PC-9 (cell line): ENCODE data around the gene OR6Y1. TPM values are rescaled to one million over a fixed set of nuclear protein-coding genes. Genes with fewer than 3 reads are reported as not detected.

Experiments
- BruUV-seq: library from RNA; stranded (reverse); fragments of 400-500 nt; replicated peaks from 2 replicates; lab custom pipeline; 2021; lab: Mats Ljungman, UMichigan
- CTCF ChIA-PET: fragments of 300-600 bp; sonication (Branson Sonifier 250); formaldehyde crosslinking; loops from one replicate; lab custom pipeline; 2022; ENCODE audit warnings: antibody characterized with exemption; lab: Charles Lee
- POLR2A ChIA-PET: fragments of 300-600 bp; sonication (Branson Sonifier 250); formaldehyde crosslinking; loops from one replicate; lab custom pipeline; 2022; ENCODE audit warnings: antibody characterized with exemption; ENCODE audit not compliant: unreplicated experiment; lab: Charles Lee
- DNase-seq, 2 experiments: peaks; one replicate each; pipeline versions ENCODE4 v3.0.0 to v3.0.0-alpha.2; 2015 to 2022; ENCODE audit warnings: mixed read lengths in 1 of 2
- H2AFZ ChIP-seq: fragments of 200-600 bp; sonication (generic); 2 replicates; pipeline ENCODE4 v1.8.1; 2017; ENCODE audit warnings: antibody characterized with exemption
- H3F3A ChIP-seq: fragments of 200-600 bp; sonication (generic); 2 replicates; pipeline ENCODE4 v1.8.1; 2017; ENCODE audit warnings: antibody characterized with exemption, mild to moderate bottlenecking, low read depth; ENCODE audit not compliant: insufficient read depth
- H3K27ac ChIP-seq: fragments of 200-600 bp; sonication (generic); 2 replicates; pipeline ENCODE4 v1.6.1; 2016; ENCODE audit warnings: mixed run types
- H3K27me3 ChIP-seq: fragments of 200-600 bp; sonication (generic); 2 replicates; pipeline ENCODE4 v1.6.1; 2016; ENCODE audit warnings: low read depth, mixed run types; ENCODE audit not compliant: insufficient read depth
- H3K36me3 ChIP-seq: fragments of 200-600 bp; sonication (generic); 2 replicates; pipeline ENCODE4 v1.6.1; 2016; ENCODE audit warnings: low read depth, mixed run types
- H3K4me1 ChIP-seq: fragments of 200-600 bp; sonication (generic); replicated peaks from 2 replicates; pipeline ENCODE4 v1.6.1; 2016; ENCODE audit warnings: mixed run types; ENCODE audit not compliant: insufficient read depth
- H3K4me2 ChIP-seq: fragments of 200-600 bp; sonication (generic); 2 replicates; pipeline ENCODE4 v1.6.1; 2017; ENCODE audit warnings: mixed run types
- H3K4me3 ChIP-seq: fragments of 200-600 bp; sonication (generic); 2 replicates; pipeline ENCODE4 v1.6.1; 2016; ENCODE audit warnings: mixed run types
- H3K79me2 ChIP-seq: fragments of 200-600 bp; sonication (generic); 2 replicates; pipeline ENCODE4 v1.6.1; 2017; ENCODE audit warnings: low read depth, mixed run types
- H3K9me2 ChIP-seq: fragments of 200-600 bp; sonication (generic); 2 replicates; pipeline ENCODE4 v1.8.1; 2017; ENCODE audit warnings: mild to moderate bottlenecking; ENCODE audit not compliant: insufficient read depth
- H3K9me3 ChIP-seq: fragments of 200-600 bp; sonication (generic); 2 replicates; pipeline ENCODE4 v1.8.1; 2016; ENCODE audit warnings: low read depth; ENCODE audit not compliant: insufficient read depth
- H4K20me1 ChIP-seq: fragments of 200-600 bp; sonication (generic); 2 replicates; pipeline ENCODE4 v1.8.1; 2017; ENCODE audit not compliant: insufficient read depth
- EZH2 ChIP-seq: fragments of 200-600 bp; sonication (generic); IDR thresholded peaks from 2 replicates; pipeline ENCODE4 v1.8.0; 2017; ENCODE audit warnings: antibody characterized with exemption, low read depth
- intact Hi-C: fragments of 100-400 bp; cut with micrococcal nuclease; formaldehyde crosslinking; loops from one replicate; pipeline ENCODE4 v1.10.0; 2022; ENCODE audit not compliant: unreplicated experiment
- total RNA-seq: library from RNA; stranded (reverse); gene quantifications from 2 replicates; pipeline ENCODE4 v1.2.3, GENCODE V29; 2021
- TF ChIP-seq, protein P1 (sequence below): fragments of 200-600 bp; sonication (generic); conservative IDR thresholded peaks from 2 replicates; pipeline ENCODE4 v1.6.1; 2017; ENCODE audit warnings: mixed run types, antibody characterized with exemption, mild to moderate bottlenecking, moderate library complexity

Gene OR6Y1
- total RNA-seq, 1 experiment from 2014 or later: not detected

GRCh38 chr1:158572226-158572625 is 18.0 kb upstream of the OR6Y1 start:
- ChIA-PET CTCF (no interaction called here), POLR2A (no interaction called here)
- intact Hi-C loops: no loop called here
- no TSS peak for BruUV-seq
- Histone ChIP-seq H3K4me2 (no peak overlapping the region), H3K79me2 (no peaks in the 10 kb centered on the region), H3K27ac (no peak overlapping the region), H3F3A (no peaks in the 10 kb centered on the region), H3K4me1 (no peaks in the 10 kb centered on the region), H3K27me3 (0 out of 2 replicates have a peak, but pooled peaks cover 2% of the 10 kb centered on the region), H3K9me3 (no peaks in the 10 kb centered on the region), H3K36me3 (no peaks in the 10 kb centered on the region), H3K9me2 (no peaks in the 10 kb centered on the region), H2AFZ (no peak overlapping the region), H4K20me1 (no peaks in the 10 kb centered on the region), H3K4me3 (no peak overlapping the region)
- DNase-seq: no peak
- TF ChIP-seq EZH2: no peak
- TF ChIP-seq, protein P1, sequence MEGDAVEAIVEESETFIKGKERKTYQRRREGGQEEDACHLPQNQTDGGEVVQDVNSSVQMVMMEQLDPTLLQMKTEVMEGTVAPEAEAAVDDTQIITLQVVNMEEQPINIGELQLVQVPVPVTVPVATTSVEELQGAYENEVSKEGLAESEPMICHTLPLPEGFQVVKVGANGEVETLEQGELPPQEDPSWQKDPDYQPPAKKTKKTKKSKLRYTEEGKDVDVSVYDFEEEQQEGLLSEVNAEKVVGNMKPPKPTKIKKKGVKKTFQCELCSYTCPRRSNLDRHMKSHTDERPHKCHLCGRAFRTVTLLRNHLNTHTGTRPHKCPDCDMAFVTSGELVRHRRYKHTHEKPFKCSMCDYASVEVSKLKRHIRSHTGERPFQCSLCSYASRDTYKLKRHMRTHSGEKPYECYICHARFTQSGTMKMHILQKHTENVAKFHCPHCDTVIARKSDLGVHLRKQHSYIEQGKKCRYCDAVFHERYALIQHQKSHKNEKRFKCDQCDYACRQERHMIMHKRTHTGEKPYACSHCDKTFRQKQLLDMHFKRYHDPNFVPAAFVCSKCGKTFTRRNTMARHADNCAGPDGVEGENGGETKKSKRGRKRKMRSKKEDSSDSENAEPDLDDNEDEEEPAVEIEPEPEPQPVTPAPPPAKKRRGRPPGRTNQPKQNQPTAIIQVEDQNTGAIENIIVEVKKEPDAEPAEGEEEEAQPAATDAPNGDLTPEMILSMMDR: no peak

- TF ChIP-seq, protein P1: no peak
- no peak for TF ChIP-seq EZH2
- no TSS peak for BruUV-seq
- H3K27ac ChIP-seq: no peak within 1 kb of the TSS
- no peak within 1 kb of the TSS for H3K4me2 ChIP-seq
- no peaks in the 10 kb centered on the region for H3K4me1 ChIP-seq
- no peaks in the 10 kb centered on the region for H3F3A ChIP-seq
- H3K9me3 ChIP-seq: no peaks in the 10 kb centered on the region
- ChIA-PET POLR2A (no interaction called here), CTCF (no interaction called here)
- H2AFZ ChIP-seq: no peak within 1 kb of the TSS
- intact Hi-C loops: no loop called here
- no peaks in the 10 kb centered on the region for H3K36me3 ChIP-seq
- no peak within 1 kb of the TSS for H3K4me3 ChIP-seq
- no peaks in the 10 kb centered on the region for H4K20me1 ChIP-seq
- DNase-seq: no peak
- H3K79me2 ChIP-seq: no peaks in the 10 kb centered on the region
- no peaks in the 10 kb centered on the region for H3K27me3 ChIP-seq
- no peaks in the 10 kb centered on the region for H3K9me2 ChIP-seq
Observed at GRCh38 chr1:158570480-158570879, 16.3 kb upstream of the OR6Y1 start, which contains the start of gene OR6P1. Gene OR6P1 (minus strand): TSS chr1:158570580. CDS start chr1:158563604, 6,976 bp downstream.

- Histone ChIP-seq H3K9me2 (no peaks in the 10 kb centered on the region), H3K79me2 (no peaks in the 10 kb centered on the region), H3F3A (no peaks in the 10 kb centered on the region), H3K4me3 (no peak overlapping the region), H3K9me3 (no peaks in the 10 kb centered on the region), H3K27ac (no peak overlapping the region), H3K27me3 (no peaks in the 10 kb centered on the region), H3K36me3 (no peaks in the 10 kb centered on the region), H2AFZ (no peak overlapping the region), H4K20me1 (no peaks in the 10 kb centered on the region), H3K4me1 (no peaks in the 10 kb centered on the region), H3K4me2 (no peak overlapping the region)
- no TSS peak for BruUV-seq
- ChIA-PET POLR2A (no interaction called here), CTCF (no interaction called here)
- TF ChIP-seq, protein P1: no peak
- TF ChIP-seq EZH2: no peak
- intact Hi-C loops: no loop called here
- no peak for DNase-seq
Observed at GRCh38 chr1:158564608-158565007, 10.4 kb upstream of the OR6Y1 start.
